ENCODE measurements around the gene NOX5.

The NOX5 gene

GRCh38 chr15:69085325-69086081, 71.0 kb downstream of the NOX5 start:
- Histone ChIP-seq H3K36me3 (ENCODE audit: control insufficient read depth in 1 of 2, insufficient read depth in 2 of 2, low read length in 2 of 2) (no peaks in the 10 kb centered on the region), H3K27me3 (ENCODE audit: control insufficient read depth in 1 of 2, insufficient read depth in 2 of 2, low read length in 2 of 2) (no peaks in the 10 kb centered on the region), H3K9ac (ENCODE audit: low read depth in 1 of 2, low read length in 2 of 2) (no peak overlapping the region), H3K27ac (ENCODE audit: low read depth, low read length) (no peak overlapping the region), H3K4me1 (ENCODE audit: control insufficient read depth in 1 of 2, insufficient read depth in 2 of 2, low read length in 2 of 2) (peaks cover 3 to 13% of the 10 kb centered on the region in 2 donors), H3K4me3 (ENCODE audit: low read depth in 1 of 2, low read length in 2 of 2) (no peak overlapping the region), H3K9me3 (ENCODE audit: control insufficient read depth in 1 of 2, low read length in 2 of 2) (no peaks in the 10 kb centered on the region)

- Histone ChIP-seq H3K36me3 (ENCODE audit: control insufficient read depth in 1 of 2, insufficient read depth in 2 of 2, low read length in 2 of 2) (no peaks in the 10 kb centered on the region), H3K9me3 (ENCODE audit: control insufficient read depth in 1 of 2, low read length in 2 of 2) (no peaks in the 10 kb centered on the region), H3K4me1 (ENCODE audit: control insufficient read depth in 1 of 2, insufficient read depth in 2 of 2, low read length in 2 of 2) (peaks cover 0 to 13% of the 10 kb centered on the region in 2 donors), H3K27me3 (ENCODE audit: control insufficient read depth in 1 of 2, insufficient read depth in 2 of 2, low read length in 2 of 2) (no peaks in the 10 kb centered on the region), H3K27ac (ENCODE audit: low read depth, low read length) (no peak overlapping the region), H3K9ac (ENCODE audit: low read depth in 1 of 2, low read length in 2 of 2) (no peak overlapping the region), H3K4me3 (ENCODE audit: low read depth in 1 of 2, low read length in 2 of 2) (no peak overlapping the region)
Observed at GRCh38 chr15:69086427-69087204, 72.1 kb downstream of the NOX5 start.

- H3K9me3 ChIP-seq (ENCODE audit: control insufficient read depth in 1 of 2, low read length in 2 of 2), result no peaks in the 10 kb centered on the region
- H3K27ac ChIP-seq (ENCODE audit: low read depth, low read length), result no peak overlapping the region
- no peak overlapping the region for H3K9ac ChIP-seq (ENCODE audit: low read depth in 1 of 2, low read length in 2 of 2)
Observed at GRCh38 chr15:69087366-69087976, 73.0 kb downstream of the NOX5 start.

GRCh38 chr15:69088300-69088965, 73.9 kb downstream of the NOX5 start:
- Histone ChIP-seq H3K4me1 (ENCODE audit: control insufficient read depth in 1 of 2, insufficient read depth in 2 of 2, low read length in 2 of 2) (peaks cover 0 to 3% of the 10 kb centered on the region in 2 donors), H3K36me3 (ENCODE audit: control insufficient read depth in 1 of 2, insufficient read depth in 2 of 2, low read length in 2 of 2) (no peaks in the 10 kb centered on the region), H3K9ac (ENCODE audit: low read depth in 1 of 2, low read length in 2 of 2) (no peak overlapping the region), H3K9me3 (ENCODE audit: control insufficient read depth in 1 of 2, low read length in 2 of 2) (no peaks in the 10 kb centered on the region), H3K4me3 (ENCODE audit: low read depth in 1 of 2, low read length in 2 of 2) (no peak overlapping the region), H3K27ac (ENCODE audit: low read depth, low read length) (no peak overlapping the region), H3K27me3 (ENCODE audit: control insufficient read depth in 1 of 2, insufficient read depth in 2 of 2, low read length in 2 of 2) (no peaks in the 10 kb centered on the region)

More at GRCh38 chr15:69087366-69087976, 73.0 kb downstream of the NOX5 start:
- no peak overlapping the region for H3K4me3 ChIP-seq (ENCODE audit: low read depth in 1 of 2, low read length in 2 of 2)
- H3K36me3 ChIP-seq (ENCODE audit: control insufficient read depth in 1 of 2, insufficient read depth in 2 of 2, low read length in 2 of 2), result no peaks in the 10 kb centered on the region
- H3K27me3 ChIP-seq (ENCODE audit: control insufficient read depth in 1 of 2, insufficient read depth in 2 of 2, low read length in 2 of 2), result no peaks in the 10 kb centered on the region
- peaks cover 0 to 9% of the 10 kb centered on the region in 2 donors for H3K4me1 ChIP-seq (ENCODE audit: control insufficient read depth in 1 of 2, insufficient read depth in 2 of 2, low read length in 2 of 2)

- no peaks in the 10 kb centered on the region for H3K27me3 ChIP-seq (ENCODE audit: control insufficient read depth in 1 of 2, insufficient read depth in 2 of 2, low read length in 2 of 2)
- peaks cover 0 to 3% of the 10 kb centered on the region in 2 donors for H3K4me1 ChIP-seq (ENCODE audit: control insufficient read depth in 1 of 2, insufficient read depth in 2 of 2, low read length in 2 of 2)
- H3K4me3 ChIP-seq (ENCODE audit: low read depth in 1 of 2, low read length in 2 of 2), result no peak overlapping the region
- no peak overlapping the region for H3K27ac ChIP-seq (ENCODE audit: low read depth, low read length)
- no peaks in the 10 kb centered on the region for H3K36me3 ChIP-seq (ENCODE audit: control insufficient read depth in 1 of 2, insufficient read depth in 2 of 2, low read length in 2 of 2)
- H3K9me3 ChIP-seq (ENCODE audit: control insufficient read depth in 1 of 2, low read length in 2 of 2), result no peaks in the 10 kb centered on the region
- no peak overlapping the region for H3K9ac ChIP-seq (ENCODE audit: low read depth in 1 of 2, low read length in 2 of 2)
Observed at GRCh38 chr15:69089258-69089657, 74.8 kb downstream of the NOX5 start.

GRCh38 chr15:69090197-69090948, 75.9 kb downstream of the NOX5 start:
- Histone ChIP-seq H3K4me3 (ENCODE audit: low read depth in 1 of 2, low read length in 2 of 2) (no peak overlapping the region), H3K27me3 (ENCODE audit: control insufficient read depth in 1 of 2, insufficient read depth in 2 of 2, low read length in 2 of 2) (no peaks in the 10 kb centered on the region), H3K9ac (ENCODE audit: low read depth in 1 of 2, low read length in 2 of 2) (no peak overlapping the region), H3K27ac (ENCODE audit: low read depth, low read length) (no peak overlapping the region), H3K4me1 (ENCODE audit: control insufficient read depth in 1 of 2, insufficient read depth in 2 of 2, low read length in 2 of 2) (peaks cover 0 to 3% of the 10 kb centered on the region in 2 donors), H3K36me3 (ENCODE audit: control insufficient read depth in 1 of 2, insufficient read depth in 2 of 2, low read length in 2 of 2) (no peaks in the 10 kb centered on the region), H3K9me3 (ENCODE audit: control insufficient read depth in 1 of 2, low read length in 2 of 2) (no peaks in the 10 kb centered on the region)

- Histone ChIP-seq H3K27me3 (ENCODE audit: control insufficient read depth in 1 of 2, insufficient read depth in 2 of 2, low read length in 2 of 2) (no peaks in the 10 kb centered on the region), H3K4me3 (ENCODE audit: low read depth in 1 of 2, low read length in 2 of 2) (no peak overlapping the region), H3K9ac (ENCODE audit: low read depth in 1 of 2, low read length in 2 of 2) (no peak overlapping the region), H3K27ac (ENCODE audit: low read depth, low read length) (no peak overlapping the region), H3K4me1 (ENCODE audit: control insufficient read depth in 1 of 2, insufficient read depth in 2 of 2, low read length in 2 of 2) (peaks cover 0 to 3% of the 10 kb centered on the region in 2 donors), H3K36me3 (ENCODE audit: control insufficient read depth in 1 of 2, insufficient read depth in 2 of 2, low read length in 2 of 2) (no peaks in the 10 kb centered on the region), H3K9me3 (ENCODE audit: control insufficient read depth in 1 of 2, low read length in 2 of 2) (no peaks in the 10 kb centered on the region)
Observed at GRCh38 chr15:69091654-69092053, 77.2 kb downstream of the NOX5 start.

- Histone ChIP-seq H3K9ac (ENCODE audit: low read depth in 1 of 2, low read length in 2 of 2) (no peak overlapping the region), H3K9me3 (ENCODE audit: control insufficient read depth in 1 of 2, low read length in 2 of 2) (no peaks in the 10 kb centered on the region), H3K4me1 (ENCODE audit: control insufficient read depth in 1 of 2, insufficient read depth in 2 of 2, low read length in 2 of 2) (peaks cover 0 to 3% of the 10 kb centered on the region in 2 donors), H3K27ac (ENCODE audit: low read depth, low read length) (no peak overlapping the region), H3K36me3 (ENCODE audit: control insufficient read depth in 1 of 2, insufficient read depth in 2 of 2, low read length in 2 of 2) (no peaks in the 10 kb centered on the region), H3K27me3 (ENCODE audit: control insufficient read depth in 1 of 2, insufficient read depth in 2 of 2, low read length in 2 of 2) (no peaks in the 10 kb centered on the region), H3K4me3 (ENCODE audit: low read depth in 1 of 2, low read length in 2 of 2) (no peak overlapping the region)
Observed at GRCh38 chr15:69092159-69092558, 77.7 kb downstream of the NOX5 start.

- H3K27me3 ChIP-seq (ENCODE audit: control insufficient read depth in 1 of 2, insufficient read depth in 2 of 2, low read length in 2 of 2), result no peaks in the 10 kb centered on the region
- no peak overlapping the region for H3K9ac ChIP-seq (ENCODE audit: low read depth in 1 of 2, low read length in 2 of 2)
- H3K9me3 ChIP-seq (ENCODE audit: control insufficient read depth in 1 of 2, low read length in 2 of 2), result no peaks in the 10 kb centered on the region
- no peaks in the 10 kb centered on the region for H3K36me3 ChIP-seq (ENCODE audit: control insufficient read depth in 1 of 2, insufficient read depth in 2 of 2, low read length in 2 of 2)
- H3K4me1 ChIP-seq (ENCODE audit: control insufficient read depth in 1 of 2, insufficient read depth in 2 of 2, low read length in 2 of 2), result peaks cover 0 to 3% of the 10 kb centered on the region in 2 donors
- H3K4me3 ChIP-seq (ENCODE audit: low read depth in 1 of 2, low read length in 2 of 2), result no peak overlapping the region
- H3K27ac ChIP-seq (ENCODE audit: low read depth, low read length), result no peak overlapping the region
Observed at GRCh38 chr15:69093127-69093526, 78.6 kb downstream of the NOX5 start.

Measured in duodenal mucosa (tissue), 2 donors.